Measurements from ENCODE around the gene ISCA1.
"Not testable (repeated sequence)": the region's sequence is repeated elsewhere in the genome, so short reads cannot be mapped to it uniquely, and the experiment has no call there.

The ISCA1 gene

GRCh38 chr9:86282077-86282978 is at the start of gene ISCA1:
TSS of gene ISCA1 (minus strand) at chr9:86282538. CDS start at chr9:86282458, 80 bp downstream.
- peak; percentile 96 for DNase-seq

- DNase-seq = no peak
Measured at GRCh38 chr9:86330186-86330585, 47.8 kb upstream of the ISCA1 start.

- no peak for DNase-seq
Measured at GRCh38 chr9:86329649-86330048, 47.3 kb upstream of the ISCA1 start.

GRCh38 chr9:86328156-86328555 is 45.8 kb upstream of the ISCA1 start:
- DNase-seq = no peak

GRCh38 chr9:86326536-86326935 is 44.2 kb upstream of the ISCA1 start:
- DNase-seq = no peak

GRCh38 chr9:86324901-86325300 is 42.6 kb upstream of the ISCA1 start:
- no peak for DNase-seq

GRCh38 chr9:86324308-86324707 is 42.0 kb upstream of the ISCA1 start:
- no peak for DNase-seq

GRCh38 chr9:86322973-86323644 is 40.8 kb upstream of the ISCA1 start:
- no peak for DNase-seq

GRCh38 chr9:86321373-86321772 is 39.0 kb upstream of the ISCA1 start:
- DNase-seq = no peak

- DNase-seq = no peak
Measured at GRCh38 chr9:86318187-86318586, 35.8 kb upstream of the ISCA1 start.

GRCh38 chr9:86315078-86315477 is 32.7 kb upstream of the ISCA1 start:
- DNase-seq = no peak

GRCh38 chr9:86312959-86313358 is 30.6 kb upstream of the ISCA1 start:
- not testable (repeated sequence) for DNase-seq

- no peak for DNase-seq
Measured at GRCh38 chr9:86308687-86309086, 26.3 kb upstream of the ISCA1 start.

GRCh38 chr9:86304236-86304730 is 21.9 kb upstream of the ISCA1 start:
- no peak for DNase-seq

- DNase-seq = no peak
Measured at GRCh38 chr9:86303316-86303975, 21.1 kb upstream of the ISCA1 start.

GRCh38 chr9:86301686-86302085 is 19.3 kb upstream of the ISCA1 start:
- no peak for DNase-seq

- no peak for DNase-seq
Measured at GRCh38 chr9:86300701-86301100, 18.4 kb upstream of the ISCA1 start.

- DNase-seq = no peak
Measured at GRCh38 chr9:86298873-86299272, 16.5 kb upstream of the ISCA1 start.

GRCh38 chr9:86290341-86290740 is 8.0 kb upstream of the ISCA1 start:
- DNase-seq = not testable (repeated sequence)

GRCh38 chr9:86288499-86289198 is 6.3 kb upstream of the ISCA1 start:
- DNase-seq = no peak

GRCh38 chr9:86287013-86287412 is 4.7 kb upstream of the ISCA1 start:
- DNase-seq = peak; percentile 73

GRCh38 chr9:86286278-86286677 is 3.9 kb upstream of the ISCA1 start:
- peak; percentile 75 for DNase-seq

- peak; percentile 90 for DNase-seq
Measured at GRCh38 chr9:86285261-86285660, 2.9 kb upstream of the ISCA1 start.
